OCI-LY3 (cell line): ENCODE measurements around the gene CASP6.

Source experiments
- H2AFZ ChIP-seq: fragments of 200-600, 300-600 bp; shearing (Covaris generic); 2 replicates; pipeline ENCODE4 v1.6.0; 2014; ENCODE audit warnings: antibody characterized with exemption, low read depth, low read length
- H3K27ac ChIP-seq: fragments of 200-600, 300-600 bp; sonication (generic); 2 replicates; pipeline ENCODE4 v1.5.1; 2014; ENCODE audit warnings: mild to moderate bottlenecking, low read length, moderate library complexity, mixed read lengths
- H3K27me3 ChIP-seq: fragments of 200-600, 300-600 bp; sonication (generic); 2 replicates; pipeline ENCODE4 v1.6.1; 2014; ENCODE audit warnings: low read depth, low read length, mixed read lengths
- H3K36me3 ChIP-seq: fragments of 200-600, 300-600 bp; sonication (generic); replicated peaks from 2 replicates; pipeline ENCODE3; 2014; ENCODE audit warnings: low read depth, low read length, mixed read lengths
- H3K4me1 ChIP-seq: fragments of 300-600, 200-600 bp; sonication (generic); 2 replicates; pipeline ENCODE4 v1.6.1; 2014; ENCODE audit warnings: low read length, mixed read lengths
- H3K4me2 ChIP-seq: fragments of 200-600, 300-600 bp; sonication (generic); 2 replicates; pipeline ENCODE4 v1.6.1; 2014; ENCODE audit warnings: low read length, mixed read lengths
- H3K4me3 ChIP-seq: fragments of 300-600, 200-600 bp; sonication (generic); 2 replicates; pipeline ENCODE4 v1.5.1; 2014; ENCODE audit warnings: antibody characterized with exemption, mild to moderate bottlenecking, low read length, moderate library complexity
- H3K79me2 ChIP-seq: fragments of 300-600, 200-600 bp; shearing (Covaris generic); 2 replicates; pipeline ENCODE4 v1.6.1; 2014; ENCODE audit warnings: mild to moderate bottlenecking, low read length, mixed read lengths
- H3K9ac ChIP-seq: fragments of 300-600, 200-600 bp; shearing (Covaris generic); 2 replicates; pipeline ENCODE4 v1.6.0; 2014; ENCODE audit warnings: mild to moderate bottlenecking, low read length, moderate library complexity
- H3K9me3 ChIP-seq: fragments of 200-600, 300-600 bp; shearing (Covaris generic); 2 replicates; pipeline ENCODE4 v1.6.1; 2014; ENCODE audit warnings: low read length, mixed read lengths; ENCODE audit not compliant: insufficient read depth
- H4K20me1 ChIP-seq: fragments of 200-600, 300-600 bp; sonication (generic); 2 replicates; pipeline ENCODE4 v1.6.1; 2016; ENCODE audit warnings: low read length, mixed read lengths; ENCODE audit not compliant: insufficient read depth
- EZH2phosphoT487 ChIP-seq: fragments of 200-600 bp; shearing (Covaris generic); IDR thresholded peaks from 2 replicates; pipeline ENCODE4 v1.6.1; 2018; ENCODE audit warnings: antibody characterized with exemption, mixed run types, low read depth
- TF ChIP-seq, protein P1 (sequence below): fragments of 200-600, 300-600 bp; sonication (generic); IDR thresholded peaks from 2 replicates; pipeline ENCODE4 v1.5.1; 2014; ENCODE audit warnings: antibody characterized with exemption, low read length, low read depth

Gene CASP6

DNA sequence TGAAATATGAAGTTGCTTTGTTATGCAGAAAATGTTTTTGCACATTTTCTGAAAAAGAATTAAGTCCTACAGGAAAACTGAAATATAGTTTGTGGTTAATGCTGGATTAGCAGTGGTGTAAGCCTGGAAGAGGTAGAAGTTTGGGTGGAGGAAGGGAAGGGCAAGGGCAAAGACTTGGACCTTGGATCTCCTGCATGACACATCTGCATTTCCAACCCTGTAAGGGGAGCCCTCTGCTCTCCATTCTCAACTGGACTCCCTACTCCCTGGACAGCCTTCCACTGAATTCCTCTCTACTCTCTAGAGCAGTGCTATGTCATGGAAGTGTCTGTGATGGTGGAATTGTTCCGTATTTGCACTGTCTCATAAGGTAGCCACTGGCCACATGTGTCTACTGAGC is 4.6 kb downstream of the CASP6 start:
- Histone ChIP-seq H3K27me3 (no peaks in the 10 kb centered on the region), H3K4me3 (no peak overlapping the region), H3K27ac (no peak overlapping the region), H2AFZ (no peak overlapping the region), H3K4me2 (no peak overlapping the region), H4K20me1 (no peaks in the 10 kb centered on the region), H3K4me1 (peaks cover 8% of the 10 kb centered on the region), H3K9ac (no peak overlapping the region), H3K9me3 (no peaks in the 10 kb centered on the region), H3K36me3 (peaks cover 7% of the 10 kb centered on the region), H3K79me2 (peaks cover 10% of the 10 kb centered on the region; the same call in 1 of the 2 replicates)
- TF ChIP-seq EZH2phosphoT487 = no peak
- TF ChIP-seq, protein P1, sequence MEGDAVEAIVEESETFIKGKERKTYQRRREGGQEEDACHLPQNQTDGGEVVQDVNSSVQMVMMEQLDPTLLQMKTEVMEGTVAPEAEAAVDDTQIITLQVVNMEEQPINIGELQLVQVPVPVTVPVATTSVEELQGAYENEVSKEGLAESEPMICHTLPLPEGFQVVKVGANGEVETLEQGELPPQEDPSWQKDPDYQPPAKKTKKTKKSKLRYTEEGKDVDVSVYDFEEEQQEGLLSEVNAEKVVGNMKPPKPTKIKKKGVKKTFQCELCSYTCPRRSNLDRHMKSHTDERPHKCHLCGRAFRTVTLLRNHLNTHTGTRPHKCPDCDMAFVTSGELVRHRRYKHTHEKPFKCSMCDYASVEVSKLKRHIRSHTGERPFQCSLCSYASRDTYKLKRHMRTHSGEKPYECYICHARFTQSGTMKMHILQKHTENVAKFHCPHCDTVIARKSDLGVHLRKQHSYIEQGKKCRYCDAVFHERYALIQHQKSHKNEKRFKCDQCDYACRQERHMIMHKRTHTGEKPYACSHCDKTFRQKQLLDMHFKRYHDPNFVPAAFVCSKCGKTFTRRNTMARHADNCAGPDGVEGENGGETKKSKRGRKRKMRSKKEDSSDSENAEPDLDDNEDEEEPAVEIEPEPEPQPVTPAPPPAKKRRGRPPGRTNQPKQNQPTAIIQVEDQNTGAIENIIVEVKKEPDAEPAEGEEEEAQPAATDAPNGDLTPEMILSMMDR = no peak

DNA sequence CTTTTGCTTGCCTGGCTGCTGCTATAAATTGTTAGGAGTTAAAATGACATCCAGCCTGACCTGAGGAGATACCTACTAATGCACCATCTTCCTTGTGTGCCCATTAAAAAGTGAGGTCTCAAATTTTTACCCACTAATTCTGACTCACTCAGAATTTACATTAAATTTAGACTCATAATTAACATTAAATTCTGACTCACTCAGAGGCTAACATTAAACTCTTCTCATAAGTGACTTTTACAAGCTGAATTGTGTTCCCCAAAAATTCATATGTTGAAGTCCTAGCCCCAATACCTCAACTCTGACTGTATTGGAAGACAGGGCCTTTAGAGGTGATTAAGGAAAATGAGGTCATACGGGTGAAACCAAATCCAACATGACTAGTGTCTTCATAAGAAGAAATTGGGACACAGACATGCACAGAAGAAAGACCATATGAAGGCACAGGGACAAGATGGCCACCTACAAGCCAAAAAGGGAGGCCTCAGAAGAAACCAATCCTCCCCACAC is 11.8 kb downstream of the CASP6 start:
- H3K9me3 ChIP-seq = no peaks in the 10 kb centered on the region
- no peak overlapping the region for H2AFZ ChIP-seq
- H3K79me2 ChIP-seq = no peaks in the 10 kb centered on the region
- H3K27me3 ChIP-seq = no peaks in the 10 kb centered on the region
- H3K36me3 ChIP-seq = peaks cover 34% of the 10 kb centered on the region
- H3K4me2 ChIP-seq = no peak overlapping the region
- H4K20me1 ChIP-seq = no peaks in the 10 kb centered on the region
- no peaks in the 10 kb centered on the region for H3K4me1 ChIP-seq
- no peak overlapping the region for H3K9ac ChIP-seq
- TF ChIP-seq, protein P1 = no peak
- TF ChIP-seq EZH2phosphoT487 = no peak
- no peak overlapping the region for H3K4me3 ChIP-seq
- H3K27ac ChIP-seq = no peak overlapping the region

GRCh38 chr4:109690690-109691410 is 12.4 kb downstream of the CASP6 start:
- no peak overlapping the region for H3K4me3 ChIP-seq
- no peak overlapping the region for H3K27ac ChIP-seq
- peaks cover 34% of the 10 kb centered on the region for H3K36me3 ChIP-seq
- TF ChIP-seq, protein P1 = no peak
- no peak for TF ChIP-seq EZH2phosphoT487
- H2AFZ ChIP-seq = no peak overlapping the region
- H4K20me1 ChIP-seq = no peaks in the 10 kb centered on the region
- H3K9ac ChIP-seq = no peak overlapping the region
- no peaks in the 10 kb centered on the region for H3K9me3 ChIP-seq
- no peak overlapping the region for H3K4me2 ChIP-seq
- H3K4me1 ChIP-seq = no peaks in the 10 kb centered on the region
- H3K27me3 ChIP-seq = no peaks in the 10 kb centered on the region
- H3K79me2 ChIP-seq = no peaks in the 10 kb centered on the region

GRCh38 chr4:109684727-109685126 is 18.5 kb downstream of the CASP6 start:
- no peaks in the 10 kb centered on the region for H3K79me2 ChIP-seq
- H4K20me1 ChIP-seq = no peaks in the 10 kb centered on the region
- no peak for TF ChIP-seq EZH2phosphoT487
- TF ChIP-seq, protein P1 = no peak
- no peak overlapping the region for H3K27ac ChIP-seq
- H3K9ac ChIP-seq = no peak overlapping the region
- H3K9me3 ChIP-seq = no peaks in the 10 kb centered on the region
- no peak overlapping the region for H3K4me3 ChIP-seq
- no peak overlapping the region for H2AFZ ChIP-seq
- peaks cover 14% of the 10 kb centered on the region for H3K36me3 ChIP-seq
- no peaks in the 10 kb centered on the region for H3K27me3 ChIP-seq
- no peak overlapping the region for H3K4me2 ChIP-seq
- H3K4me1 ChIP-seq = peaks cover 19% of the 10 kb centered on the region
